22Rv1 (cell line): ENCODE results near the gene PPP2R5C.

Experiments used
- H3K27ac ChIP-seq: fragments of 450-650 bp; 2 replicates; pipeline ENCODE4 v1.5.1; 2017
- CTCF ChIP-seq: fragments of 450-650 bp; IDR thresholded peaks from 2 replicates; pipeline ENCODE4 v1.5.1; 2017; ENCODE audit warnings: mild to moderate bottlenecking
- ZFX ChIP-seq: fragments of 450-650 bp; IDR thresholded peaks from 2 replicates; pipeline ENCODE4 v1.6.1; 2017; ENCODE audit warnings: antibody characterized with exemption, borderline replicate concordance

Gene PPP2R5C

DNA sequence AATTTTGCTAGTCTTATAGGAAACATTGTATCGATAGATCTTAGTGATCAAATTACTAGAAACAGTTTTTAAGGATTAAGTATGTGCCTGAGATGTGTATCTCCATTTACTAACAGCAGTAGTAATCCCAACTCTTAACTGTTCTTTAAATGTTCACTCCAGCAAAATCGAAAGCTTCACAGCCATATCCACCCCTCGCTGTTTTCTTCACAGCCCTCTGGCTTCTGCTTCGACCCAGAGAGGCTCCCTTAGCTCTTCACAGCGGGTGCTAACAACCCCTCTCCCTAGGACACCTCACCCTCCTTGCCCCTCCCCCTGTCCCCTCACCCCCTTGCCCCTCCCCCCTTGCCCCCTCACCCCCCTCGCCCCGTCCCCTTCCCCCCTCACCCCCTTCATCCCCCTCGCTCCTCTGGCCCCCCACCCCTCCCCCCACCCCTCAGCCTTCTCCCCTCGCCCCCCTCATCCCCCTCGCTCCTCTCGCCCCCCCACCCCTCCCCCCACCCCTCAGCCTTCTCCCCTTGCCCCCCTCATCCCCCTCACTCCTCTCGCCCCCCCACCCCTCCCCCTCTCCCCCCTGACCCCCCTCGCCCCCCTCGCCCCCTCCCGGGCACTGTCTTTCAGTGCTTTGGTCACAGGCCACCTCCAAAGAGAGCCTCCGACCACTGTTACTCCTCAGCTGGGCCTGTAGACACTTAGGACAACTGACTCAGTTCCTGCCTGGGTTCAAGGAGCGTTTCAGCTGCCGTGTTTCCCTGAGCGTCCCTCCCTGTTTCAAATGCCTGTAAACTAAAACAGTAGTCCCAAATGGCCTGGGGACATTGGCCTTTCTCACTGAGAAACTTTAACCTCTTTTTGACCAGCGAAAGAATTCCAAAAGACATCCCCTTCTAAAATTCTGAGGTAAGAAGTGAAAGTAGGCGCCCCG, 156.8 kb downstream of the PPP2R5C start:
- H3K27ac ChIP-seq = no peak overlapping the region
- no peak for TF ChIP-seq CTCF

- TF ChIP-seq CTCF (no peak), ZFX (no peak)
- H3K27ac ChIP-seq = no peak overlapping the region
Observed at GRCh38 chr14:101920271-101920670, 158.8 kb downstream of the PPP2R5C start.

GRCh38 chr14:101922866-101923265, 161.4 kb downstream of the PPP2R5C start:
- no peak overlapping the region for H3K27ac ChIP-seq
- no peak for TF ChIP-seq ZFX
- no peak for TF ChIP-seq CTCF

DNA sequence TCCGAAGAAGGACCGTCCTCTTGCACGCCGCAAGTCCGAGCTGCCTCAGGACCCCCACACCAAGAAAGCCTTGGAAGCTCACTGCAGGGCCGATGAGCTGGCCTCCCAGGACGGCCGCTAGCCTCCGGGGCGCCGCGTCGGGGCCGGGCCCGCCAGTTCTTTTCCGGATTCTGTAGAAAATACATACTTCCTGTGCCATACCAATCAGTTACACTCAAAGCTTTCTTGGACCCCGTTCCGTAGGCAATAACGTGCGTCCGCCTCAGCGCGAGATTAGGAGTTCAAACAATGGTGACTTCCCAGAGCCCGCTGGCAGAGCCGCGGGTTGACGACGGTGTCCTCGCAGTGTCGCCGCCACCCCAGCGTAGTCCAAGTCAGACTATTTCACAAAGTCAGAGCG, 163.6 kb downstream of the PPP2R5C start:
- TF ChIP-seq ZFX = no peak
- no peak for TF ChIP-seq CTCF
- no peak overlapping the region for H3K27ac ChIP-seq

- H3K27ac ChIP-seq = no peak overlapping the region
- TF ChIP-seq CTCF (no peak), ZFX (no peak)
Observed at GRCh38 chr14:101926085-101926484, 164.6 kb downstream of the PPP2R5C start.

DNA sequence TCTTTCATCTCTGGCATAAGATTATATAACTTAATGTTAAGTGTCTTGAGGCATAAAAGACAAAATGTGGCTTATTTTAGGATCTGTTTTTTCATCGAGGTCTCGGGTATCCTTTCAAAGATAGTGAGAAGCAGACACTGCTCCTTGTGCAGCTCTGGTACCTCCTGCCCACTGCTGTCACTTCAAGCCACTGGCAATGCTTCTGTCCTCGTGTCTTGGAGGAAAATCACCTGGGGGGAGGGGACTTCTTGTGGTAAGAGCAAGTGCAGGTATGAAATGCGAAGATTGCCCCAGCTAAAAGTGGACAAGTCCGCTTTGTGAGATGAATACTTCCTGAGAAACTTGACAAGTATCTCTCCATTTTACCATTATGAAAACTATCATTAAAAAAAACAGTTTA, 165.1 kb downstream of the PPP2R5C start:
- TF ChIP-seq CTCF = no peak
- no peak for TF ChIP-seq ZFX
- H3K27ac ChIP-seq = no peak overlapping the region

- no peak overlapping the region for H3K27ac ChIP-seq
- no peak for TF ChIP-seq ZFX
- no peak for TF ChIP-seq CTCF
Observed at GRCh38 chr14:101927859-101928258, 166.3 kb downstream of the PPP2R5C start.
